HG02798 (cell line): ENCODE data around the gene SLITRK5.

ENCODE experiments used
- ATAC-seq: cut with Tn5 transposase; IDR thresholded peaks from one replicate; pipeline ENCODE4 v1.9.1; 2021; ENCODE audit warnings: mild to moderate bottlenecking; ENCODE audit not compliant: unreplicated experiment, poor library complexity

The SLITRK5 gene

GRCh38 chr13:87671031-87671752, at the start of gene SLITRK5:
Gene SLITRK5 (plus strand): TSS chr13:87671371. CDS start chr13:87675389, 4,018 bp downstream.
- ATAC-seq: peak; percentile 97

GRCh38 chr13:87622971-87623370, 48.2 kb upstream of the SLITRK5 start:
- ATAC-seq: no peak

- ATAC-seq: no peak
Observed at GRCh38 chr13:87656306-87656705, 14.9 kb upstream of the SLITRK5 start.

GRCh38 chr13:87661471-87661870, 9.7 kb upstream of the SLITRK5 start:
- ATAC-seq: no peak

- no peak for ATAC-seq
Observed at GRCh38 chr13:87666831-87667230, 4.3 kb upstream of the SLITRK5 start.

GRCh38 chr13:87667686-87668085, 3.5 kb upstream of the SLITRK5 start:
- ATAC-seq: no peak

- peak; percentile 40 for ATAC-seq
Observed at GRCh38 chr13:87669379-87669978, 1.7 kb upstream of the SLITRK5 start.

- no peak for ATAC-seq
Observed at GRCh38 chr13:87671753-87672605, 808 bp downstream of the SLITRK5 start.

- ATAC-seq: no peak
Observed at GRCh38 chr13:87674247-87674738, 3.1 kb downstream of the SLITRK5 start.

GRCh38 chr13:87675851-87676250, 4.7 kb downstream of the SLITRK5 start:
- no peak for ATAC-seq

GRCh38 chr13:87676254-87677042, 5.3 kb downstream of the SLITRK5 start:
- no peak for ATAC-seq

GRCh38 chr13:87677043-87677495, 5.9 kb downstream of the SLITRK5 start:
- ATAC-seq: no peak

GRCh38 chr13:87677496-87678371, 6.6 kb downstream of the SLITRK5 start:
- no peak for ATAC-seq

- ATAC-seq: no peak
Observed at GRCh38 chr13:87678372-87678752, 7.2 kb downstream of the SLITRK5 start.

GRCh38 chr13:87680298-87680697, 9.1 kb downstream of the SLITRK5 start:
- ATAC-seq: no peak

- ATAC-seq: no peak
Observed at GRCh38 chr13:87684850-87685742, 13.9 kb downstream of the SLITRK5 start.

- no peak for ATAC-seq
Observed at GRCh38 chr13:87696458-87696857, 25.3 kb downstream of the SLITRK5 start.

- no peak for ATAC-seq
Observed at GRCh38 chr13:87698268-87698667, 27.1 kb downstream of the SLITRK5 start.
